OCI-LY3 (cell line): ENCODE results near the gene NPHP4.

Experiments
- H2AFZ ChIP-seq: fragments of 200-600, 300-600 bp; shearing (Covaris generic); 2 replicates; pipeline ENCODE4 v1.6.0; 2014; ENCODE audit warnings: antibody characterized with exemption, low read depth, low read length
- H3K27ac ChIP-seq: fragments of 200-600, 300-600 bp; sonication (generic); 2 replicates; pipeline ENCODE4 v1.5.1; 2014; ENCODE audit warnings: mild to moderate bottlenecking, low read length, moderate library complexity, mixed read lengths
- H3K27me3 ChIP-seq: fragments of 200-600, 300-600 bp; sonication (generic); 2 replicates; pipeline ENCODE4 v1.6.1; 2014; ENCODE audit warnings: low read depth, low read length, mixed read lengths
- H3K36me3 ChIP-seq: fragments of 200-600, 300-600 bp; sonication (generic); replicated peaks from 2 replicates; pipeline ENCODE3; 2014; ENCODE audit warnings: low read depth, low read length, mixed read lengths
- H3K4me1 ChIP-seq: fragments of 300-600, 200-600 bp; sonication (generic); 2 replicates; pipeline ENCODE4 v1.6.1; 2014; ENCODE audit warnings: low read length, mixed read lengths
- H3K4me2 ChIP-seq: fragments of 200-600, 300-600 bp; sonication (generic); 2 replicates; pipeline ENCODE4 v1.6.1; 2014; ENCODE audit warnings: low read length, mixed read lengths
- H3K4me3 ChIP-seq: fragments of 300-600, 200-600 bp; sonication (generic); 2 replicates; pipeline ENCODE4 v1.5.1; 2014; ENCODE audit warnings: antibody characterized with exemption, mild to moderate bottlenecking, low read length, moderate library complexity
- H3K79me2 ChIP-seq: fragments of 300-600, 200-600 bp; shearing (Covaris generic); 2 replicates; pipeline ENCODE4 v1.6.1; 2014; ENCODE audit warnings: mild to moderate bottlenecking, low read length, mixed read lengths
- H3K9ac ChIP-seq: fragments of 300-600, 200-600 bp; shearing (Covaris generic); 2 replicates; pipeline ENCODE4 v1.6.0; 2014; ENCODE audit warnings: mild to moderate bottlenecking, low read length, moderate library complexity
- H3K9me3 ChIP-seq: fragments of 200-600, 300-600 bp; shearing (Covaris generic); 2 replicates; pipeline ENCODE4 v1.6.1; 2014; ENCODE audit warnings: low read length, mixed read lengths; ENCODE audit not compliant: insufficient read depth
- H4K20me1 ChIP-seq: fragments of 200-600, 300-600 bp; sonication (generic); 2 replicates; pipeline ENCODE4 v1.6.1; 2016; ENCODE audit warnings: low read length, mixed read lengths; ENCODE audit not compliant: insufficient read depth
- EZH2phosphoT487 ChIP-seq: fragments of 200-600 bp; shearing (Covaris generic); IDR thresholded peaks from 2 replicates; pipeline ENCODE4 v1.6.1; 2018; ENCODE audit warnings: antibody characterized with exemption, mixed run types, low read depth
- TF ChIP-seq, protein P1 (sequence below): fragments of 200-600, 300-600 bp; sonication (generic); IDR thresholded peaks from 2 replicates; pipeline ENCODE4 v1.5.1; 2014; ENCODE audit warnings: antibody characterized with exemption, low read length, low read depth

The NPHP4 gene

GRCh38 chr1:6030132-6030531 lies 37.9 kb upstream of the NPHP4 start:
- no peak overlapping the region for H3K27ac ChIP-seq
- H3K36me3 ChIP-seq = peaks cover 44% of the 10 kb centered on the region
- no peak overlapping the region for H3K4me2 ChIP-seq
- peaks cover 96% of the 10 kb centered on the region for H3K79me2 ChIP-seq
- no peak overlapping the region for H3K9ac ChIP-seq
- no peak overlapping the region for H3K4me3 ChIP-seq
- no peak for TF ChIP-seq EZH2phosphoT487
- TF ChIP-seq, protein P1, sequence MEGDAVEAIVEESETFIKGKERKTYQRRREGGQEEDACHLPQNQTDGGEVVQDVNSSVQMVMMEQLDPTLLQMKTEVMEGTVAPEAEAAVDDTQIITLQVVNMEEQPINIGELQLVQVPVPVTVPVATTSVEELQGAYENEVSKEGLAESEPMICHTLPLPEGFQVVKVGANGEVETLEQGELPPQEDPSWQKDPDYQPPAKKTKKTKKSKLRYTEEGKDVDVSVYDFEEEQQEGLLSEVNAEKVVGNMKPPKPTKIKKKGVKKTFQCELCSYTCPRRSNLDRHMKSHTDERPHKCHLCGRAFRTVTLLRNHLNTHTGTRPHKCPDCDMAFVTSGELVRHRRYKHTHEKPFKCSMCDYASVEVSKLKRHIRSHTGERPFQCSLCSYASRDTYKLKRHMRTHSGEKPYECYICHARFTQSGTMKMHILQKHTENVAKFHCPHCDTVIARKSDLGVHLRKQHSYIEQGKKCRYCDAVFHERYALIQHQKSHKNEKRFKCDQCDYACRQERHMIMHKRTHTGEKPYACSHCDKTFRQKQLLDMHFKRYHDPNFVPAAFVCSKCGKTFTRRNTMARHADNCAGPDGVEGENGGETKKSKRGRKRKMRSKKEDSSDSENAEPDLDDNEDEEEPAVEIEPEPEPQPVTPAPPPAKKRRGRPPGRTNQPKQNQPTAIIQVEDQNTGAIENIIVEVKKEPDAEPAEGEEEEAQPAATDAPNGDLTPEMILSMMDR = no peak
- no peaks in the 10 kb centered on the region for H3K27me3 ChIP-seq
- H3K9me3 ChIP-seq = no peaks in the 10 kb centered on the region
- peaks cover 80% of the 10 kb centered on the region for H4K20me1 ChIP-seq
- no peak overlapping the region for H2AFZ ChIP-seq
- H3K4me1 ChIP-seq = peaks cover 23% of the 10 kb centered on the region

DNA sequence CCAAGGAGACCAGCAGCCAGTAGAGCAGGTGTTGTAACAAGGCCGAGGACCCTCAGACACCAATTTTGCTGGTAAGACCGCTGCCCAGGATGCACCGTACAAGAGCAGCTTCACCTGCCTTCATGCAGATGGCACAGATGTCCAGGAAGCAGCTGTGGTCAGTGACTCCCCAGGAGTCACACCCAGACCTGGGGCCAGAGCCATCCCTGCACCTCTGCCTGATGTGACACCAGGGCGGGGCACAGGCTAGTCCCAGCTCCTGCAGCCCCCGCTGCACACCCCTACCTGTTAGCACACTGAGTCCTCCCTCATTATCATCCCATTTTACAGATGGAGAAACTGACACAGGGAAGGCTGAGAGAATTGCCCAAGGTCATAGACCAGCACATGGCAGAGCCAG lies 37.1 kb upstream of the NPHP4 start:
- peaks cover 31% of the 10 kb centered on the region for H3K4me1 ChIP-seq
- no peak overlapping the region for H3K4me3 ChIP-seq
- no peak overlapping the region for H2AFZ ChIP-seq
- H3K27me3 ChIP-seq = no peaks in the 10 kb centered on the region
- no peak overlapping the region for H3K4me2 ChIP-seq
- peaks cover 72% of the 10 kb centered on the region for H4K20me1 ChIP-seq
- H3K36me3 ChIP-seq = peaks cover 39% of the 10 kb centered on the region
- TF ChIP-seq EZH2phosphoT487 = no peak
- TF ChIP-seq, protein P1 = no peak
- peaks cover 89% of the 10 kb centered on the region for H3K79me2 ChIP-seq
- no peak overlapping the region for H3K27ac ChIP-seq
- H3K9me3 ChIP-seq = no peaks in the 10 kb centered on the region
- H3K9ac ChIP-seq = no peak overlapping the region

DNA sequence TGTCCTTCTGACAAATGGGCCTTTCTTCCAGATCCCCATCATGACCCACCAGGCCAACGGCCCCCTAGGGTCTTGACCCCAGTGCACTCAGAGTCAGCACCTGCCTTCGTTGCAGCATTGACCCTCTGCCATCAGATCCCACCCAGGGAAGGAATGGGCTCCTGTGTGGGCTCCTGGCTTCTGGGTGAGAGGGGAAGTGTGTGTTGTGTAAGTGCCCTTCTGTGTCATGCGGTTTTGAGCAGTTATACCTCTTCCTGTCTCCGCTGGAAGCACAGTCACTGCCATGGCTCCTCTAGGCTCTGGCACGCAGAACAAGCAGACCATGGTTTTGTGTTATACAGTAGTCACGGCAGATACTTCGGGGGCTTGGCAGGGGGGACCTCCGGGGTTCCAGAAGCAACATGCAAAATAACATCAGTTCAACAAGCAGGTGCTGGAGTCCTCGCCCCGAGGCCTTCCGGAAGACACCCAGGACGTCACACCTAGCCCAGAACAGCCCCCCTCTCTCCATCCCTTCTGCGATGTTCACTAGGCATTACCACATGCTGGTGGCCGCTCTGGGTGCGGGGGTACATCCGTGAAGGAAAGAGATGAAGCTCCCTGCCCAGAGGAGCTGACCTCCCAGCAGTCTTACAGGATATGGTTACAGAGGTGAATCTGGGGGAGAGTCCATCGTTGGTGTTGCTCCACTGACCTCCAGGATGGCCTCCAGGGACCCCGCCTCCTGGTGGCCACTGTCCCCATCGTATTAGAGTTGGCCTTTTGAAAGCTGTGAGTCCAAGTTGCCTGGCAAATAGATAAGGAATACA lies 36.0 kb upstream of the NPHP4 start:
- peaks cover 38% of the 10 kb centered on the region for H3K4me1 ChIP-seq
- no peaks in the 10 kb centered on the region for H3K27me3 ChIP-seq
- H2AFZ ChIP-seq = no peak overlapping the region
- H3K4me2 ChIP-seq = peak overlapping the region; percentile 100
- peak overlapping the region; percentile 100 for H3K4me3 ChIP-seq
- peak overlapping the region; percentile 83 for H3K27ac ChIP-seq
- TF ChIP-seq EZH2phosphoT487 = no peak
- TF ChIP-seq, protein P1 = no peak
- peaks cover 61% of the 10 kb centered on the region for H4K20me1 ChIP-seq
- H3K79me2 ChIP-seq = peaks cover 78% of the 10 kb centered on the region
- peaks cover 39% of the 10 kb centered on the region for H3K36me3 ChIP-seq
- H3K9me3 ChIP-seq = no peaks in the 10 kb centered on the region
- H3K9ac ChIP-seq = peak overlapping the region; percentile 91

DNA sequence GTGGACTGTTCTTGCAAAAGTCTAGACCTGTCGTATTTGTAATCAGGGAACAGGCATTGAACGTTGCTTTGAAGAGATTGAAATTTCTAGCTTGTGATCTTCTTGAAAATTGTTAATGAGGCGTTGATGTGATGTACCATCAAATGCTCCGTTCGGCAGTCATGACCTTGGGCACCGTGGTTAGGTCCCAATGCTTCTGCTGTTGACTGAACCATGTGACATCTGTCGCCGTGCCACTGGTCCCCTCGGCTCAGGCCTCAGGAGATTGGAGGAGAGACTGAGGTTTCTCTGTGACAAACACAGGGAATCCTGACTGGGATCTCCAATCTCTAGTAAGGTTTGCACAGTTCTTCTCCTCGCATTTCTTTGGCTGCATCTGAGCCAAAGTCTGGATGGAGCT lies 35.4 kb upstream of the NPHP4 start:
- no peak overlapping the region for H2AFZ ChIP-seq
- peak overlapping the region; percentile 83 for H3K27ac ChIP-seq
- H4K20me1 ChIP-seq = peaks cover 54% of the 10 kb centered on the region
- no peaks in the 10 kb centered on the region for H3K9me3 ChIP-seq
- peaks cover 71% of the 10 kb centered on the region for H3K79me2 ChIP-seq
- peak overlapping the region; percentile 100 for H3K4me2 ChIP-seq
- H3K27me3 ChIP-seq = no peaks in the 10 kb centered on the region
- TF ChIP-seq, protein P1 = no peak
- no peak for TF ChIP-seq EZH2phosphoT487
- peaks cover 39% of the 10 kb centered on the region for H3K36me3 ChIP-seq
- H3K4me3 ChIP-seq = peak overlapping the region; percentile 100
- H3K9ac ChIP-seq = peak overlapping the region; percentile 91
- H3K4me1 ChIP-seq = peaks cover 38% of the 10 kb centered on the region
